GM18909 (cell line): Measurements from ENCODE around the gene BCR.
"Not testable (repeated sequence)": the region's sequence is repeated elsewhere in the genome, so short reads cannot be mapped to it uniquely, and the experiment has no call there.

ENCODE experiments used
- ATAC-seq: cut with Tn5 transposase; IDR thresholded peaks from one replicate; pipeline ENCODE4 v1.9.1; 2021; ENCODE audit warnings: mild to moderate bottlenecking; ENCODE audit not compliant: unreplicated experiment, poor library complexity

Gene BCR

DNA sequence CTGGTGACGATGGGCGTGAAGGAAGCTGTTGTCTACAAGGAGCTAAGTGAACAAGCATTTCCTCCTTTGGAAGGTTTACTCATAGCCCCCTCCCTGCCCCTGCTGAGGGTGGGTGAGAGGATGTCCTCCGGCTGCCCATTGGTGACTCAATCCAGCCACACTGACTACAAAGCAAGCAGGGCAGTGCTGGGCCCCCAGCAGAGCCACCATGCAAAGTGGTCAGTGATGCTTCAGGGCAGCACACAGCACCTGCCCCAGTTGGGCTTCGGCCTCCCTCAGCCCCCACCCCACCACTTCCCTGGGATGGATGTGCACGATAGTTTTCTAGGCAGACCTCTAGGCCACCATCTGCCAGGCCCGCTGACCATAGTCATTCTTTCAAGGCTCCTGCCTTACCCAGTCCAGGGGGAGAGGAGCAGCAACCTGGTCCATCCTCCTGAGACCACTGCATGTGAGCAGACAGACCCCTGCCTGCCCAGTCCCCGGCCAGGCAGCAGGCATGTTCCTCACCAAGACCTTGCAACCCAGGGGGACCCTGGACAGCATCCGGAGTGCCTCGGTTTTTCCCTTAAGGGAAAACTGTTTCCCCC lies 125.1 kb downstream of the BCR start:
- no peak for ATAC-seq

DNA sequence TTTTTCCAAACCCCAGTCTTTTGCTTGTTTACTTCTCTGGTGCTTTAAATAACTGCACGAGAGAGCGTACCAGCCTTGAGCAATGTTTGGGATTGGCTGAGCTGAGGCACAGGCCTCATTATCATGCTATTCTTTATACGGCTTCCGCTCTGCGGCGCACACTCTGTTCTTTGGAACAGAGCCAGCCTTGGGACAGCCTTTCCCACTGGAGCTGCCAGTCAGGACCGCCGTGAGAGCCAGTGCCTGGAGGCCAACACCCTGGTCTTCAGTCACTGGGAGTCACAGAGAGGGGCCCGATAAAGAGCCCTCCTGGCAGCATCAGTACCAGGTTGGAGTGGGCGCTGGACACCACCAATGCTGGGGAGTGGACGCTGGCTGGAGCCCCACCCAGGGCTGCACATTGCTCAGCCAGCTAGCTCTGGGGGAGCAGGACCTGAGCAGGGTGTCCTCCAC lies 125.6 kb downstream of the BCR start:
- no peak for ATAC-seq

DNA sequence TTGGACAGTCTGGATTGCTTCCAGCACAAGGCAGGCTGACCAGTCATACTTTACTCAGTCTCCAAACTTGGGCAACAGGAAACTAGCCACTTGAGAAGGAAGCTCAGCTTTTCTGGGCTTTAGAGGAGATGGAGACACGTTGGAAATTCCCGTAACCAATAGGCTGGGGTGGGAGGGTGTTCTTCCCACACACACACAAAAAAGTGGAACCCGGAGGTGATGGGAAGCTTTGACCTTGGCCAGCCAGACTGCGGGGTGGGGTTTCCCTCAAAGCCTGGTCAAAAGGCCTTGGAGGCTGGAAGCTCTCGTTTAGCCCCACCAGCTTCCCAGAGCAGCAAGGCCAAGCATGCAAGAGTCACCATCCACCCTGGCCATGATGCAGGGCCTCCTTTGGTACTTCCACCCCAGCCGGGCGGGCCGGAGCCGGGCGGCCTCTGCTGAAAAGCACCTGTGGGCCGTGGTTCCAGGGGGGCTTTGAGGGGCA lies 126.2 kb downstream of the BCR start:
- no peak for ATAC-seq

DNA sequence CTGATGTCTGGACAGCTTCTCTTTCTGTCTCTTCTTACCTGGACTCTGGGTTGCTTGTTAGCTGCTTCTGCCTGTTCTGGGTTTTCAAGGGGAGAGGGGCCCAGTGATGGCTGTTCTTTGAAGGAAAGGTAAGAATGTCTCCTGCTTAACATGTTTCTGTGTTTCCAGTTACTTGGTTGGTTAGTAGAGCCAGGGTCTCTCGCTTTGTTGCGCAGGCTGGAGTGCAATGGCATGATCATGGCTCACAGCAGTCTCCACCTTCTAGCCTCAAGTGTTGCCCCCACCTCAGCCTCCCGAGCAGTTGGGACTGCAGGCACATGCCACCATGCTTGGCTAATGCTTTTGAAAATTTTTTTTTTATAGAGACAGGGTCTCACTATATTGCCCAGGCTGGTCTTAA lies 126.6 kb downstream of the BCR start:
- ATAC-seq = no peak

DNA sequence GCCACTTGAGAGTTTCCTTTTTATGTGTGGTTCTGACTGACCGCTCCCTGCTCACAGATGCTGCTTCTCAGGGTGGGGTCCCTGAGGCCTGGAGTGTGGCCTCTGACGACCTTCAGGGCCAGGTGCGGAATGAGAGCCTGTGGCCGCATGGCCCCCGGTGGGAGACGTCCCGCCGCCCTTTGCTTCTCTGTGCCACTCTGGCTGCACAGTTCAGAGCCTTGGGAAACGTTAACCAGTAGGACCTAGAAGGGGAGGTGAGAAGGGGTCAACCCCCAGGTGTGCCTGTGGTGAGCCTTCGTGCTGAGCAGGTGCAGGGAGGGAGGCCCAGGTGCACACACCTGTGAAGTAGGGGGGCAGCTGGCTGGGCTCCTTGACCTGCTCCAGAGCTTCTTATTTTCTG lies 127.2 kb downstream of the BCR start:
- ATAC-seq = not testable (repeated sequence)

DNA sequence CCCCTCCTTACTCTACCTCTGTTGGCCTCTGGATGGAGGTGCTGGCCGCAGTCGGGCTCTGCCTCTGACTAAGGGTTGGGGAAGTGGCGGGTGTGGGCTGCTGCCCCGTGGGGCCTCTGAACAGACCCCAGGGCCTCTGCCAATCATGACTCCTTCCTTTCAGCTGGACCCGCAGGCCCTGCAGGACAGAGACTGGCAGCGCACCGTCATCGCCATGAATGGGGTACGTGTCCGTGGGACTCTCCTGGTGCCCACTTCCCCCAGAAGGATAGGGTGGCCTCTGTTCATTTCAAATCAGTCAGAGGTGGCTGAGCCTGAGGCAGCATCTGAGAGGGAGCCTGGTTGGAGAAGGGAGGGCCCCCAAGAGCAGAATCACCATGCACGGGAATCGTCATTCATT lies 129.0 kb downstream of the BCR start:
- ATAC-seq = not testable (repeated sequence)

DNA sequence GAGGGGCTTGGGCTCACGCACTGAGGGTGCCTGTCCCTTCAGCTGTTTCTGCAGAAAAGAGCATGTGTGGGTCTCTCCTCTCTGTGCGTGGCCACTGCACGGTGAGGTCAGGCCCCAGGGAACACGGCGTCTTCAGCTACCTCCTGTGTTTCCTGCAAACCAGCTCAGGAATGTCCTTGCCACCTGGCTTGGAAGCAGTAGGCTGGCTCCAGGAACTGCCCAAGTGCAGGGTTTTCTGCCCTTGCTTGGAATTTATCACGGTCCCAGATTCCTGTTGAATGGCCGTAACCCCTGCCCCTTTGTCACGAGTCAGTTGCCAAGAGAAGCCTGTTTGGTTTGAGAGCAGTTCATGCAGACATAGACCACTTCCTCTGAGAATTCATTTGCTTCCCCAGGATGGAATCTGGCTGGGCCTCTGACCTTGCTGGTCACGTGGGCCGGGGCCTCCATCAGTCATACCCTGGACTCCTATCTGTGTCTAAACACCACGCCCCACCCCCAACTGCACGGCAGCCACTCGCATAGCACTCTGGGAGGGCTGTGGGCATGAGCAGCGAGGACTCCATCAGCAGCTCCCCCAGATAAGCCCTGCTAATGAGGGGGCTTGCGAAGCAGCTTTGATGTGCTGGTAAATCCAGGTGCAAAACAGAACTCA lies 130.3 kb downstream of the BCR start:
- ATAC-seq = not testable (repeated sequence)

DNA sequence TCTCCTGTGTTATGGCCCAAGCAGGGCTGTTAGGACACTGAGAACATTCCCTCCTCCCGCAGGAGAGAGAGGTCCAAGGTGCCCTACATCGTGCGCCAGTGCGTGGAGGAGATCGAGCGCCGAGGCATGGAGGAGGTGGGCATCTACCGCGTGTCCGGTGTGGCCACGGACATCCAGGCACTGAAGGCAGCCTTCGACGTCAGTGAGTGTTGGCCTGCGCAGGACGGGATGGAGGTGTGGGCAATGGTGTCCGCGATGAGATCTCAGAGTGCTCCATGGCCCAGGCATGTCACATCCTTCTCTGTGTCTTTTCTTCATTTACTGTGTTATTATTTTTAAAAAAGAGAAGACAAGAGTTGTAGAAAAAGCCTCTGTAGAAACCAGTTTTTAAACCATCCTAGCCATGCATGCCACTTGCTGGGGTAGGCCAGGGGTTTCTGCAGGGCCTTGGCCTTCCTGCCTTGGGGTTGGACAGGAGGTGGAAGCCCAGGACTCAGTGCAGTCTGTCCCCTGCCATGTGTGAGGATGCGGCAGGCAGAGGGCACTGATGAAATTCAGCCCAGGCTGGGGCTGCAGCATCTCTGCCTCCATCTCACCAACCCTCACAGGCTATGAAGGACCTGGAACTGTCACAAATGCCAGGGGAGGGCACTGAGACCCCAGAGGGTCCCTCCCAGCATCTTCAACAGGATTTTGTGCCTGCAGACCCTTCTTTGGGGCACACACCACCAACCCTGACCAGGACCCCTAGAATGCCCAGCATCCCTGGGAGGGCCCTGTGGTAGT lies 131.5 kb downstream of the BCR start:
- not testable (repeated sequence) for ATAC-seq

DNA sequence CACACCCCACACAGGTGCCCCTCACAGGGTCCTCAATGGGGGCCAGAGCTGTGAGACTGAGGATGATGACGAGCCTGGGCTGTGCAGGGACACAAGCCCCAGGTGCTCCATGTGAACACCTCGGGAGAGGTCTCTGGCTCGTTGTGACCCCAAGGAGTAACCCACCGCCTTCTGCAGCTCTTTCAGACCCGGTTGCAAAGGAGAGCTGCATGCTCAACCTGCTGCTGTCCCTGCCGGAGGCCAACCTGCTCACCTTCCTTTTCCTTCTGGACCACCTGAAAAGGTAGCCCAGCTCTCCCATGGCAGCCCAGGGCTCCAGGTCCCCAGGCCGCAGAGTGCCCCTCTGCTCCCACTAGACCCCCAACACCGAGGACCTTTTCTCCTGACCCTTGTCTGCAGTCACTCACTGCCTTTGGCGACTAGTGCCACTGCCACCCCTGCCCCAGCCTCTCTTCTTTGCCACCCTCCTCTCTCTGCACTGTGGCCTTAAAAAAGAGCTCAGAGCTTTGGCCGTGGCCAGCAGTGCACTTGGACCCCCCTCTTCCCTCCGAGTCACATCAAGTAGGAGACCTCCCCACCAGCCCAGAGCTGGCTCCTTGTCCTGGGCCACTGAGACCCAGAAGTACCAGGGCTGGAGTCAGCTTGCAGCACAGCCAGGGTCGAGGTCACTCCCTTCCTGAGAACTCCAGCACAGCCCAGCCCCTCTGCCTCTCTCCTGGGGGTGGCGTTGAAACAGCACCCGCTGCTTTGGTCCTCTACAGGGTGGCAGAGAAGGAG lies 133.7 kb downstream of the BCR start:
- no peak for ATAC-seq

DNA sequence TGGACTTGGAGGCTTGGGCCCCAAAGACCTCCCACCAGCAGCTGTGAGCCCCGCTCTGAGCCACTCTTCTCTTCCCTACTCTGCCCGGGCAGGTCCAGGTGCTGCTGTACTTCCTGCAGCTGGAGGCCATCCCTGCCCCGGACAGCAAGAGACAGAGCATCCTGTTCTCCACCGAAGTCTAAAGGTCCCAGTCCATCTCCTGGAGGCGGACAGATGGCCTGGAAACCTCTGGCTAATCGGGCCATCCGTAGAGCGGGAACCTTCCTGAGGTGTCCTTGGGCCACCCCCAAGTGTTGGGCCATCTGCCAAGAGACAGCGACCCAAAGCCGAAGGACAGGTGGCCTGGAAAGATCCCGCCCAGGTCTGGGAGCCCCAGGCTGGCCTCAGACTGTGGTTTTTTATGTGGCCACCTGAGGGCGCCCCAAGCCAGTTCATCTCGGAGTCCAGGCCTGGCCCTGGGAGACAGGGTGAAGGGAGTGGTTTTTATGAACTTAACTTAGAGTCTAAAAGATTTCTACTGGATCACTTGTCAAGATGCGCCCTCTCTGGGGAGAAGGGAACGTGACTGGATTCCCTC lies 135.1 kb downstream of the BCR start:
- no peak for ATAC-seq

DNA sequence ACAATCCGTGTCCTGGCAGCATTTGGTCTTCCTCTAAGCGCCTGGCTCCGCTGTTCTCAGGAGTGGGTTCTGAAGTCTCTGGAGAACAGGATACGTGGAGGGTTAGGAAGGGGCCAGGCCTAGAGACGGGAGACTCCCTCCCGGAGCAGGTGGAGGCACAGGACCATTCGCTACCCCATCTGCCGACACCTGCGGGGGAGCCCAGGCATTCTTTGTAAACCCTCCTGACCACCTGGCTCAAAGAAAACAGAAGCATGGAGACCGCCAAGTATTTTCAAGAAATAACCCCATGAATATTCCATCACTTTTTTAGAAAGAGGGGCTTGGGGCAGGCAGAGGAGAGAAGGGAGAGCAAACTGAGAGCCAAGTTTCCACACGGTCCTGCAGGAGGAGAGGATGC lies 136.3 kb downstream of the BCR start:
- not testable (repeated sequence) for ATAC-seq

DNA sequence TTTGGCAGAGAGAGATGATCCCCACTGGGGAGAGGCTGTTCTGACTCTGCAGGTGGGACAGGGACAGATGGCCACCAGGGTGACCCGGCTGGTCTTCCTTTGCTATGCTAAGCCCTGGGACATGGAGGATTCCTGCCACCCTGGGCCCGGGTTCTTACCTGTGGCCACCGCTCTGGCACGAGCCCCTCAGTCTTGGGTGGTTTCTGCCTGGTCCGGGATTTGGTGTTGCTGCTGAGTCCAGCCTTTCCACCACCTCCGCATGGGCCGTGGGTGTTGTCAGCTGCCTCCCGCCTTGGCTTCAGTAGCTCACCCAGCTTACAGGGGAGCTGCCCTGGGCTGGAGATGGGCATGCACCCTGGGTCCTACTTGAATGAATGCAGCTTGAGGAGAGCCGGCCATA lies 138.0 kb downstream of the BCR start:
- not testable (repeated sequence) for ATAC-seq

DNA sequence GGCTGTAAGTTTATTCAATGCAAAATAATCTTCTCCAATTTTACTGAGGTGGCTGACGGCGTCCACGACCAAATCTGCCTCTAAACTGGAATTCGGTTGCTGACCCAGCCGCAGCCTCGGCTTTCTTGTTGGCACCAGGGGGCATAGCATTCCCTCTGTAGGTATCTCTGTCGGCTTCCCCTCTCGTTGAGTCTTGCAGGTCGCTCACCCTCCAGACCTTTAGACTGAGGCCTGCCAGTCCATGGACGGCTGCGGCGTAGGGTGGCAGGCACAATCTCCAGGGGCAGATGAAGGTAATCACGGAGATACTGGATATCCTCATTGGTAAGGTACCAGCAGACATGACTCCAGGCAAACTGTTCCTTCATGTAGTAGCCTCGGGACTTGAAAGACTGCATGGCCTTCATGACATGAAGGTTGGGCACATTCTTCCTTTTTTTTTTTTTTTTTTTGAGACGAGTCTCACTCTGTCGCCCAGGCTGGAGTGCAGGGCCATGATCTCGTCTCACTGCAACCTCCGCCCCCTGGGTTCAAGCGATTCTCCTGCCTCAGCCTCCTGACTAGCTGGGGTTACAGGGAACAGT lies 142.3 kb downstream of the BCR start:
- ATAC-seq = not testable (repeated sequence)

DNA sequence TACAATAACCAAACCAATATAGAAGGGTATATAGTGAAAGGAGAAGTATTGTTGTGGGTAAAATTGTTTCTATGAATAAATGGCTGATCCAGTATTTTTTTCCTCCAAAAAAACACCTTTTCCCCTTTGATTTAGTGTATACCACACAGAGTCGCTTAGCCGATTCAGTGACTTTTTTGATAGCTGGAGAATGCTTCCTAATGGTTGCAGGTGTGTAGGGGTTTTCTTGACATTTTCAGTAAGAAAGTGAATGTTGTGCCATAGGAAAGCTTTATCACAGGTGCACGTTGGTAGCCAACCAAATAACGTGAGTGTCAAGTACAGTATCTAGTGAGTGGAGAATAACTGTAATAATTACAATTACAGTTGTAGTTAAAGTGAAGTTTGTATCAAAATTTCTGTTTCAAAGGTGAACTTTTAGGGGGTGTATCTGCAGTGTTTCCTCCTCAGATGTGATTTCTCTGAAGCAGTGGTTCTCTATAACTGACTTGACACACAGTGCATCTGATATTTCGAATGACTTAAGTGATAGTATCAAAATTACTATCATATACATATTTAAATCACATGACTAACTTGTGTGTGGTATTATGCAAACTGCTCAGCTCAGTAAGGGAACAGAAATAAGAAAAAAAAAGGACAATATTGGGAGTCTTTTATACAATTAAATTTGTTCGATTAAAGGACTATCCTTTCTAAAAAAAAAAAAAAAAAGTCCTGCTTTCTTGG lies 143.8 kb downstream of the BCR start:
- not testable (repeated sequence) for ATAC-seq

DNA sequence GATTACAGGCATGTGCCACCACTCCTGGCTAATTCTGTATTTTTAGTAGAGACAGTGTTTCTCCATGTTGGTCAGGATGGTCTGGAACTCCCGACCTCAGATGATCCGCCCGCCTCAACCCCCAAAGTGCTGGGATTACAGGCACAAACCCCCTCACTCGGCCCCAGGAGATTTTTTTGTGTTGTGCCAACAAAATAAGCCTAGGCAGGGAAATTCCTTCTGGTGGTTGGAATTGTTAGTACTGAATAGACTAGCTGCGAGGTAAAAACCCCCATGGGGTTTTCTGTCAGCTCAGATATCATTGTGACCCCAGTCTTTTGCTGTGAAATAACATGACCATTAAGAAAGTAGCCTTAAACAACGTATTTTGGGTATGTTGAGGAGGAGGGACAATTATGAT lies 144.9 kb downstream of the BCR start:
- ATAC-seq = no peak

DNA sequence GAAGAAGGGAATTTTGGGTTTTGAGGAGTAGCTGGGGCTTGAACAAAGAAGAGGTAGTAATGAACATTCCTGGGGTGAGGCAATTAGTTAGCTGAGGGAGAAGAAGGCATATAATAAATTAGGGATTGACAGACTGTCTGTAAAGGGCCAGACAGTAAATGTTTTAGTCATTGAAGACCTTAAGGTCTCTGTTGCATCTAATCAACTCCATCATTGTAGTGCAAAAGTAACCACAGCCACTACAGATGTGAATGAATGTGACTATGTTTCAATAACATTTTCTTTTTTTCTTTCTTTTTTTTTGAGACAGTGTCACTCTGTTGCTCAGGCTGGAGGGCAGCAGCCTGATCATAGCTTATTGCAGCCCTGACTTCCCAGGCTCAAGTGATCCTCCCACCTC lies 153.5 kb downstream of the BCR start:
- ATAC-seq = not testable (repeated sequence)

DNA sequence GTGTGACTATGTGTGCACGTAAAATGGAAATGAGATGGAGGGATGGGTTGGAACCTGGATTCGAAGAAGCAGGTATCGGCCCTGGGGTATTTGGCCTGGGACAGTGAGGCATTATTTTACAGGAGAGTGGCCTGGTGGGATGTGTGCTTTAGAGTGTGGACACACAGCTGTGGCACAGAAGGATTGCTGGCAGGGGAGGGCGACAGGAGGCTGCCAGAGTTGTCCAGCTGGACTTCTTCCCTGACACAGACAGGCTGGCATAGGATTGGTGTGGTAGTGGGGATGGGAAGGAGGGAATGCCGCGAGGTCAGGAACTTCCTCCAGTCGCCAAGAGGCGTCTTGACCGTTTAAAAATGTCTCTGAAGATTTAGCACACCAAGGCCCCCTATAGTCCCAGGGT lies 157.4 kb downstream of the BCR start:
- ATAC-seq = not testable (repeated sequence)

DNA sequence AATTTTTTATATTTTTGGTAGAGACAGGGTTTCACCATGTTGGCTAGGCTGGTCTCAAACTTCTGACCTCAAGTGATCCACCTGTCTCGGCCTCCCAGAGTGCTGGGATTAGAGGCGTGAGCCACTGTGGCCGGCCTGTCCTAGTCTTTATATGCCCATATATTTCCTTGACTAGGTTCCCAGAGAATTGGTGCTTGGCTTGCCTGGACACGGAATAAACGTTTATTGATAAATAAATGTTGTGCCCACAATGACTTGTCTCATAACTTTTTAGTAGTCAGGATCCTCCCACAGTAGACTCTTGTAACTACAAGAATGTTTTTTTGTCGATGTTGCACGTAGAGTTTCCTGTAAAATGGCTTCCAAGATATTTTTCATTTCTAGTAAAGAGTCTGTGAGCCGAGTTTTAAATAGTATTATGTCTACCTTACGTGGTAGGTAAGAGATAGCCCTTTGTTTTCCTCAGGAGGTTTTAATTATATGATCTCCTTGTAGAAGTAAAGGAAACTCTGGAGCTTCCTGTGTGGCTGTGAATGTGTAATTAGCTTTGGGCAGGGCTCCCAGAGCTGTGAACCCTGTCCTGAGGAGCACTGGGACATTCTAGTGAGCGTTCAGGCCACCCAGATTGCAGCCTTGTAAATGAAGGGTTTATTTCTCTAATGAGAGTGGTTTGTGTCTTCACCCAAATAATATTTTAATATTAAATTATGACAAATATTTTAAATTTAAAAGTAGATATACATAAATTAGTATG lies 161.8 kb downstream of the BCR start:
- not testable (repeated sequence) for ATAC-seq
